ENCODE measurements around the gene TRIM25. TPM values are rescaled to one million over a fixed set of nuclear protein-coding genes. Genes with fewer than 3 reads are reported as not detected.

The TRIM25 gene
- total RNA-seq, 1 donor from 2014 or later, result 25.6 TPM

DNA sequence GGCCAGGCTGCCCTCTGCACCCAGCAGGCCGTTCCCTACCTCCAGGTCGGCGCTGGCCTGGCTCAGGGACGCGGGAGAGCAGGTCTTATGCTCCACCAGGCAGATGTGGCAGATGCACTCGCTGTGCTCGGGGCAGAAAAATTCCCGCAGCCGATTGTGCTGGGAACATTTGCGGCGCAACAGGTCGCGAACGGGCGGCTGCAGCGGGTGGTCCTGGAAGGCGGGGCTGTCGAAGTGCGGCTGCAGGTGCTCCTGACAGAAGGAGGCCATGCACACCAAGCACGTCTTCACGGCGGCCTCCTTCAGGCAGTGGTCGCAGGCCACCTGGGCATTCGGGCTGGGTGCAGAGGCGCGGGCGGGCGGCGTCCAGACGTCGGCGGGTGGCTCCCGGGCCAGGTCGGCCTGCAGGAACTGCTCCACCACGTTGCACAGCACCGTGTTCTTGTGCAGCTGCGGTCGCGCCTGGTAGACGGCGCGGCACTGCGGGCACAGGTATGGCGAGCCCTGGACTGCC lies 439 bp downstream of the TRIM25 start:
- H3K36me3 Mint-ChIP-seq (ENCODE audit: low read depth), result peaks cover 11% of the 10 kb centered on the region
- peaks cover 6% of the 10 kb centered on the region for H3K27me3 Mint-ChIP-seq (ENCODE audit: low read depth)
- H3K27ac Mint-ChIP-seq (ENCODE audit: unreplicated experiment), result no peak overlapping the region
- peaks cover 7% of the 10 kb centered on the region for H3K9me3 Mint-ChIP-seq
- H3K4me3 Mint-ChIP-seq, result peak overlapping the region; percentile 95
- TF ChIP-seq, protein P1, sequence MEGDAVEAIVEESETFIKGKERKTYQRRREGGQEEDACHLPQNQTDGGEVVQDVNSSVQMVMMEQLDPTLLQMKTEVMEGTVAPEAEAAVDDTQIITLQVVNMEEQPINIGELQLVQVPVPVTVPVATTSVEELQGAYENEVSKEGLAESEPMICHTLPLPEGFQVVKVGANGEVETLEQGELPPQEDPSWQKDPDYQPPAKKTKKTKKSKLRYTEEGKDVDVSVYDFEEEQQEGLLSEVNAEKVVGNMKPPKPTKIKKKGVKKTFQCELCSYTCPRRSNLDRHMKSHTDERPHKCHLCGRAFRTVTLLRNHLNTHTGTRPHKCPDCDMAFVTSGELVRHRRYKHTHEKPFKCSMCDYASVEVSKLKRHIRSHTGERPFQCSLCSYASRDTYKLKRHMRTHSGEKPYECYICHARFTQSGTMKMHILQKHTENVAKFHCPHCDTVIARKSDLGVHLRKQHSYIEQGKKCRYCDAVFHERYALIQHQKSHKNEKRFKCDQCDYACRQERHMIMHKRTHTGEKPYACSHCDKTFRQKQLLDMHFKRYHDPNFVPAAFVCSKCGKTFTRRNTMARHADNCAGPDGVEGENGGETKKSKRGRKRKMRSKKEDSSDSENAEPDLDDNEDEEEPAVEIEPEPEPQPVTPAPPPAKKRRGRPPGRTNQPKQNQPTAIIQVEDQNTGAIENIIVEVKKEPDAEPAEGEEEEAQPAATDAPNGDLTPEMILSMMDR (conservative IDR thresholded peaks at IDR 0.05), result no peak
- DNase-seq (ENCODE audit: low read depth, low spot score), result peak; percentile 5
- peaks cover 19% of the 10 kb centered on the region for H3K4me1 Mint-ChIP-seq

DNA sequence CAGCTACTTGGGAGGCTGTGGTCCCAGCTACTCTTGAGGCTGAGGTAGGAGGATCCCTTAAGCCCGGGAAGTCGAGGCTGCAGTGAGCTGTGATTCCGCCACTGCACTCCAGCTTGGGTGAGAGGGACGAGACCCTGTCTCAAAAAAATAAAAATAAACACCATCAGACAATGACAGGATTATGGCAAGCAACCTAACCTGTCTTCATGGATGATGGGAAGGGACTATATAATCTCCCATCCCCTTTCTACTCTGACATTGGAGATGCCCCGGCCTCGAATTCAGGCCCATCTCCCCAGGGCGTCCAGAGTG lies 893 bp downstream of the TRIM25 start:
- TF ChIP-seq, protein P1 (conservative IDR thresholded peaks at IDR 0.05), result no peak
- peaks cover 12% of the 10 kb centered on the region for H3K36me3 Mint-ChIP-seq (ENCODE audit: low read depth)

GRCh38 chr17:56912105-56912999 lies 1.5 kb downstream of the TRIM25 start:
- H3K4me1 Mint-ChIP-seq, result peaks cover 19% of the 10 kb centered on the region
- peak overlapping the region; percentile 80 for H3K4me3 Mint-ChIP-seq
- peaks cover 6% of the 10 kb centered on the region for H3K27me3 Mint-ChIP-seq (ENCODE audit: low read depth)
- peak overlapping the region; percentile 35 for H3K27ac Mint-ChIP-seq (ENCODE audit: unreplicated experiment)
- H3K36me3 Mint-ChIP-seq (ENCODE audit: low read depth), result peaks cover 11% of the 10 kb centered on the region
- H3K9me3 Mint-ChIP-seq, result peaks cover 2% of the 10 kb centered on the region
- TF ChIP-seq, protein P1 (conservative IDR thresholded peaks at IDR 0.05), result no peak
- DNase-seq (ENCODE audit: low read depth, low spot score), result no peak

More for the DNA sequence above, 893 bp downstream of the TRIM25 start:
- peak overlapping the region; percentile 95 for H3K4me3 Mint-ChIP-seq
- peaks cover 7% of the 10 kb centered on the region for H3K9me3 Mint-ChIP-seq
- no peak for DNase-seq (ENCODE audit: low read depth, low spot score)
- H3K27me3 Mint-ChIP-seq (ENCODE audit: low read depth), result peaks cover 6% of the 10 kb centered on the region
- peaks cover 19% of the 10 kb centered on the region for H3K4me1 Mint-ChIP-seq
- H3K27ac Mint-ChIP-seq (ENCODE audit: unreplicated experiment), result no peak overlapping the region

DNA sequence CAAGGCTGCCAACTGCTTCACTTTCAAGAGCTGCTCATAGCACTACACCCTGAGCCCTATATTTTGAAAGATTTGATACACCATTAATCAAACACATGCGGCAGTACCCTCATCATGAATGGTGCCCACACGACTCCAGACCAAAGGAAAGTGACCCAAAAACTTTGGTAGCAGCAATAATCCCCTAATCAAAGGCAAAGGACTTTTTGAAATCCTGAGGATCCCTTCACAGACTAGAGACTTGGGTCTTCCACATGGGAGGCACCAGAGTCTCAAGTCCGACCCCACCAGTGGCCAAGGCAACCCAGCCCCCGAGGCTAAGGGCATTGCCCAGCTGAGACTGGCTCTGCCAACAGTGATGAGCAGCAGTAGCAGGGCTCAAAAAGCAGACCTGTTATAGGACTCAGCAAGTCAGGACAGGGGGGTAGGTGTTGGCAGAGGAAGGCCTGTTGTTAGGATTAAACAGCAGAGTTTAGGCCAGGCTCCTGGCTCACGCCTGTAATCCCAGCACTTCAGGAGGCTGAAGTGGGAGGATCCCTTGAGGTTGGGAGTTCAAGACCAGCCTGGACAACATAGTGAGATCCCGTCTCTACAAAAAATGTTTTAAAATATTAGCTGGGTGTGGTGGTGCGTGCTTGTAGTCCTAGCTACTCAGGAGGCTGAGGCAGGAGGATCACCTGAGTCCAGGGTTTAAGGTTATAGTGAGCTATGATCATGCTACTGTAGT lies 3.2 kb downstream of the TRIM25 start:
- TF ChIP-seq, protein P1 (conservative IDR thresholded peaks at IDR 0.05), result no peak
- no peak for DNase-seq (ENCODE audit: low read depth, low spot score)
- no peak overlapping the region for H3K27ac Mint-ChIP-seq (ENCODE audit: unreplicated experiment)
- no peaks in the 10 kb centered on the region for H3K9me3 Mint-ChIP-seq
- H3K27me3 Mint-ChIP-seq (ENCODE audit: low read depth), result peaks cover 6% of the 10 kb centered on the region
- H3K4me3 Mint-ChIP-seq, result peak overlapping the region; percentile 67
- peaks cover 19% of the 10 kb centered on the region for H3K4me1 Mint-ChIP-seq
- H3K36me3 Mint-ChIP-seq (ENCODE audit: low read depth), result peaks cover 18% of the 10 kb centered on the region

DNA sequence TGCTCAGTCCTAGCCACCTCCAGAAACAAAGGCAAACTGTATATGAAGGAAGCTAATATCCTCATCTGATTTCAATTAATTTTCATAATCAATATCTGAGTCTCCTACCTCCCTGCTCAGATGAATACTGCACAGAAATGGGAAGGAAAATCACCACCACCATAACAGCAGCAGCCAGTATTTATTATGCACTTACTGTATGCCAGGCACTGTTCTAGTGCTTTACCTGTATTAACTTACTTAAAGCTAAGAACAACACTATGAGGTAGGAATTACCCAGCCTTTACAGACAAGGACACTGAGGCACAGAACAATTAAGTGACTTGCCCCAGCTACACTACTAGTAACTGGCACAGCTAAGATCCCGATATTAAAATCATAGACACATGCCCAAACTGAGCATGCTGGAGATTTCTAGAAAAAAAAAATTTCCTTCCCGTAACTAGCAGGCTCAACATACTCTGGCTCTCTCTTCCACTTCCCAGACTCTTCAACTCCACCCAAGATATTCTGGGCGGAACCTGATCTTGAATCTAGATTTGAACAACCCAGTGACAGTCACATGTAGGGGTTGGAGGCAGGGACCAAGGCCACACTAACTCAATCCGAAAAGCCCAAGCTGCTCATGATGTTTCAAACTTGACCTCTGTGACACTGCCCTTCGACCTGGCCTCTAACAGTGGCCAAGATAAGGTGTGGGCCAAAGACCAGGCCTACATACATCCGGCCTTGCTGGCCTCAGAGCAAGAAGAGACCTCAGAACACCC lies 3.9 kb downstream of the TRIM25 start:
- Mint-ChIP-seq H3K9me3 (no peaks in the 10 kb centered on the region), H3K36me3 (ENCODE audit: low read depth) (peaks cover 19% of the 10 kb centered on the region), H3K27me3 (ENCODE audit: low read depth) (peaks cover 6% of the 10 kb centered on the region), H3K27ac (ENCODE audit: unreplicated experiment) (no peak overlapping the region), H3K4me3 (peak overlapping the region; percentile 14), H3K4me1 (peaks cover 13% of the 10 kb centered on the region)
- TF ChIP-seq, protein P1 (conservative IDR thresholded peaks at IDR 0.05), result no peak
- DNase-seq (ENCODE audit: low read depth, low spot score), result no peak

Measured in neural crest cell (in vitro differentiated cells).